Effector memory CD4-positive, alpha-beta T cell (primary cell): ENCODE measurements around the gene PPP1R36.

ENCODE experiments used
- DNase-seq, 3 donors: peaks; one replicate each; pipeline ENCODE4 v3.0.0-alpha.2; 2020
- H3K27ac ChIP-seq: 2 replicates; pipeline ENCODE4 v1.7.0; 2013; ENCODE audit warnings: mild to moderate bottlenecking, low read length, moderate library complexity; ENCODE audit not compliant: insufficient read depth, poor library complexity, severe bottlenecking
- H3K27me3 ChIP-seq: replicated peaks from 2 replicates; pipeline ENCODE4 v1.7.0; 2013; ENCODE audit warnings: mild to moderate bottlenecking, low read length; ENCODE audit not compliant: insufficient read depth, control insufficient read depth, poor library complexity, severe bottlenecking
- H3K36me3 ChIP-seq: 2 replicates; pipeline ENCODE4 v1.7.0; 2013; ENCODE audit warnings: mild to moderate bottlenecking, low read length, moderate library complexity; ENCODE audit not compliant: control insufficient read depth, insufficient read depth
- H3K4me1 ChIP-seq: 2 replicates; pipeline ENCODE4 v1.7.0; 2013; ENCODE audit warnings: low read length, mild to moderate bottlenecking; ENCODE audit not compliant: control insufficient read depth, insufficient read depth, poor library complexity, severe bottlenecking
- H3K4me3 ChIP-seq: 2 replicates; pipeline ENCODE4 v1.7.0; 2013; ENCODE audit warnings: low read length, low read depth, mild to moderate bottlenecking; ENCODE audit not compliant: insufficient read depth, poor library complexity, severe bottlenecking
- H3K9me3 ChIP-seq: 2 replicates; pipeline ENCODE4 v1.7.0; 2013; ENCODE audit warnings: mild to moderate bottlenecking, low read length, moderate library complexity; ENCODE audit not compliant: control insufficient read depth
- total RNA-seq, 3 donors: gene quantifications; one replicate each; lab custom pipeline; 2026; lab: John Stamatoyannopoulos, UW

PPP1R36 gene
- 0 to 0.96 (median 0.19) reads per million in 3 donors for total RNA-seq

- no peak within 1 kb of the TSS for H3K27ac ChIP-seq
- H3K27me3 ChIP-seq = no peaks in the 10 kb centered on the region
- H3K36me3 ChIP-seq = no peaks in the 10 kb centered on the region
- H3K9me3 ChIP-seq = no peaks in the 10 kb centered on the region
- H3K4me3 ChIP-seq = peak within 1 kb of the TSS; percentile 39
- peak in 2 of 3 donors; percentile 9 to 13 for DNase-seq
- H3K4me1 ChIP-seq = peaks cover 14% of the 10 kb centered on the region
Observed at GRCh38 chr14:64549791-64550620, at the start of gene PPP1R36. TSS of gene PPP1R36 (plus strand) at chr14:64549961. CDS start at chr14:64549998, 37 bp downstream.

GRCh38 chr14:64500088-64500487, 49.7 kb upstream of the PPP1R36 start:
- Histone ChIP-seq H3K4me3 (peak overlapping the region; percentile 28), H3K27ac (peak overlapping the region; percentile 100), H3K9me3 (no peaks in the 10 kb centered on the region), H3K4me1 (peaks cover 42% of the 10 kb centered on the region), H3K36me3 (peaks cover 4% of the 10 kb centered on the region), H3K27me3 (no peaks in the 10 kb centered on the region)
- no peak for DNase-seq

DNA sequence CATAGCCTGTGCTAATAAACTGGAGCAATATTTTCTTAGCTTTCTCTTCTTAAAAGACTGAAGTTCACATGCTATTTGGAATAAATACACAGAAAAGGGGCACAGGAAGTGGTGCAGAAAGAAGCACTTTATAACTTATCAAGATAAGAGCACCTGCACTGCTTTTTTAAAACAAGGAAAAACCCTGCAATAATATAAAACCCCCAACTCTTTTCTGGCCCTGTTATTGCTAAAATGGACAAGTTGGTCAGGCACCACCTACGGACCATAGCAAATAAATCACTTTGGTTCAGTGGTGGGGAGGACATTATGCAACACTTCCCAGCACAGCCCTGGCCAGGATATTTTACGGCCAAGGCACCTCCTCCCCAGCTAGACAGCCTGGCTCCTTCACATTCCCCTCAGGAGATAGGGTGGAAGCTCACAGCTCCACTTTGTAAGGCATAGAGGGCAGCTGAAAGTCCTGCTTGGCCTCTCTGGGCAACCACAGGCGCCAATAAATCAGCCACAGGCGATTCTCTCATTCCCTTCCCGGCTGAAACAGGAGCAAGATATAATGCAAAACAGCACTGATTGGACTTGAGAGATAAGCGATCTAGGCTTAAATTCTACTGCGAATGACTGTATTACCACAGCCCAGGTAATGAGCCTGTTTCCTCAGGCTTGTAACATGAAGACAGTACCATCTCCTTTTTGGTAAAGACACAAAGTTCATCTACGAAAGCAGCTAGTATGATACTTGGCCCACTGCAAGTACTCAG, 48.2 kb upstream of the PPP1R36 start:
- peak overlapping the region; percentile 100 for H3K27ac ChIP-seq
- H3K4me1 ChIP-seq = peaks cover 42% of the 10 kb centered on the region
- H3K4me3 ChIP-seq = peak overlapping the region; percentile 79
- H3K36me3 ChIP-seq = no peaks in the 10 kb centered on the region
- no peaks in the 10 kb centered on the region for H3K27me3 ChIP-seq
- DNase-seq = no peak
- H3K9me3 ChIP-seq = no peaks in the 10 kb centered on the region

GRCh38 chr14:64502456-64502855, 47.3 kb upstream of the PPP1R36 start:
- peak in 1 of 3 donors; percentile 2 for DNase-seq
- no peaks in the 10 kb centered on the region for H3K36me3 ChIP-seq
- no peaks in the 10 kb centered on the region for H3K27me3 ChIP-seq
- peaks cover 42% of the 10 kb centered on the region for H3K4me1 ChIP-seq
- H3K27ac ChIP-seq = peak overlapping the region; percentile 100
- H3K9me3 ChIP-seq = no peaks in the 10 kb centered on the region
- peak overlapping the region; percentile 79 for H3K4me3 ChIP-seq

DNA sequence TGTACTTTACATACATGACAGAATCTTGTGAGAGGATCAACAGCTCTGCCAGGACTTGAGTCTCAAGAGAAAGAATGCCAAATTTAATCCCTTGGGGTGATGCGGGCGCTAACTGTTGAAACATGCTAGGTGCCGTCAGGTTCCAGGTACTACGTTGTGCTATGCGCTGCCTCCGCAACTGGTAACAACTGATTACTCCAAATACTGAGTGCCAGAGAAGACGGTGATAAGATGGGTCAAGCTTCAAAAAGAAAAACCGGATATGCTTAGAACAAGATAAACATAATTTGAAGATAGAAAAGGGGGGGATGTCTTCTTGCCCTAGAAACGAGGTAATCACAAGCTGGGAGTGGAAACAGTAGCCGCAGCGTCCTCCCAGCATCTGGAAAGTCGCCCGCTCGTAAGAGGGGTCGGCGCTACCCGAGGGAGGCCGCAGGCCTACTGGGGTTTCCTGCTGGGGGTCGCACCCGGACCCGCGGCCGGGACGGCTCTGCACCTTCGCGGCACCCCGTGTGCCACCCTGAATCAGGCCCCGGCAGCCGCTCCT, 46.8 kb upstream of the PPP1R36 start:
- Histone ChIP-seq H3K4me1 (peaks cover 44% of the 10 kb centered on the region), H3K4me3 (peak overlapping the region; percentile 79), H3K27me3 (no peaks in the 10 kb centered on the region), H3K9me3 (no peaks in the 10 kb centered on the region), H3K27ac (peak overlapping the region; percentile 100), H3K36me3 (no peaks in the 10 kb centered on the region)
- DNase-seq = peak in 1 of 3 donors; percentile 2

- H3K4me3 ChIP-seq = peak within 1 kb of the TSS; percentile 79
- H3K27ac ChIP-seq = peak within 1 kb of the TSS; percentile 100
- no peaks in the 10 kb centered on the region for H3K9me3 ChIP-seq
- no peaks in the 10 kb centered on the region for H3K36me3 ChIP-seq
- peak; percentile 99 for DNase-seq
- H3K4me1 ChIP-seq = peaks cover 47% of the 10 kb centered on the region
- no peaks in the 10 kb centered on the region for H3K27me3 ChIP-seq
Observed at GRCh38 chr14:64503434-64504309, 46.1 kb upstream of the PPP1R36 start, which contains the start of gene ZBTB25. TSS of gene ZBTB25 (minus strand) at chr14:64503838. CDS start at chr14:64490533, 13,305 bp downstream.

GRCh38 chr14:64504310-64504896, 45.4 kb upstream of the PPP1R36 start, which contains the start of gene ZBTB1:
TSS of gene ZBTB1 (plus strand) at chr14:64504770. CDS start at chr14:64521505, 16,735 bp downstream.
- Histone ChIP-seq H3K36me3 (no peaks in the 10 kb centered on the region), H3K4me3 (peak within 1 kb of the TSS; percentile 79), H3K27me3 (no peaks in the 10 kb centered on the region), H3K9me3 (no peaks in the 10 kb centered on the region), H3K27ac (peak within 1 kb of the TSS; percentile 100), H3K4me1 (peaks cover 47% of the 10 kb centered on the region)
- DNase-seq = peak; percentile 76 to 82 (median 77)

GRCh38 chr14:64504897-64505794, 44.6 kb upstream of the PPP1R36 start:
- H3K27ac ChIP-seq = peak overlapping the region; percentile 100
- H3K4me1 ChIP-seq = peaks cover 42% of the 10 kb centered on the region
- DNase-seq = peak; percentile 71 to 79 (median 74)
- H3K4me3 ChIP-seq = peak overlapping the region; percentile 69
- no peaks in the 10 kb centered on the region for H3K27me3 ChIP-seq
- no peaks in the 10 kb centered on the region for H3K36me3 ChIP-seq
- H3K9me3 ChIP-seq = no peaks in the 10 kb centered on the region
